GM19043 (cell line): ENCODE results near the gene CNN3.

Experiments used
- ATAC-seq: cut with Tn5 transposase; IDR thresholded peaks from one replicate; pipeline ENCODE4 v1.9.1; 2021; ENCODE audit warnings: low read depth; ENCODE audit not compliant: unreplicated experiment

CNN3 gene

GRCh38 chr1:94925561-94926125 is 1.3 kb downstream of the CNN3 start:
- peak; percentile 25 for ATAC-seq

GRCh38 chr1:94925004-94925403 is 1.9 kb downstream of the CNN3 start:
- no peak for ATAC-seq

GRCh38 chr1:94922761-94923331 is 4.1 kb downstream of the CNN3 start:
- ATAC-seq, result no peak

GRCh38 chr1:94921977-94922376 is 4.9 kb downstream of the CNN3 start:
- ATAC-seq, result no peak

GRCh38 chr1:94920061-94920460 is 6.8 kb downstream of the CNN3 start:
- no peak for ATAC-seq

GRCh38 chr1:94919241-94920030 is 7.5 kb downstream of the CNN3 start:
- ATAC-seq, result no peak

- no peak for ATAC-seq
Measured at GRCh38 chr1:94917251-94917650, 9.7 kb downstream of the CNN3 start.

- ATAC-seq, result no peak
Measured at GRCh38 chr1:94912263-94913184, 14.4 kb downstream of the CNN3 start.

GRCh38 chr1:94909486-94909885 is 17.4 kb downstream of the CNN3 start:
- ATAC-seq, result no peak

- ATAC-seq, result no peak
Measured at GRCh38 chr1:94908965-94909364, 17.9 kb downstream of the CNN3 start.

GRCh38 chr1:94908190-94908589 is 18.7 kb downstream of the CNN3 start:
- no peak for ATAC-seq

GRCh38 chr1:94907136-94907535 is 19.8 kb downstream of the CNN3 start:
- ATAC-seq, result no peak

GRCh38 chr1:94906382-94906781 is 20.5 kb downstream of the CNN3 start:
- no peak for ATAC-seq

- no peak for ATAC-seq
Measured at GRCh38 chr1:94905207-94905606, 21.7 kb downstream of the CNN3 start.

GRCh38 chr1:94903280-94904009 is 23.5 kb downstream of the CNN3 start:
- no peak for ATAC-seq

GRCh38 chr1:94901841-94902240 is 25.1 kb downstream of the CNN3 start:
- ATAC-seq, result no peak

GRCh38 chr1:94899756-94900155 is 27.2 kb downstream of the CNN3 start:
- no peak for ATAC-seq

GRCh38 chr1:94898491-94899385 is 28.2 kb downstream of the CNN3 start:
- no peak for ATAC-seq

GRCh38 chr1:94895518-94895917 is 31.4 kb downstream of the CNN3 start:
- no peak for ATAC-seq
